Erythroblast (primary cell): ENCODE measurements around the gene NOB1.

Experiments used
- DNase-seq, 2 experiments: peaks; one replicate each; lab custom pipeline; 2025; lab: John Stamatoyannopoulos, UW
- GATA1 ChIP-seq: IDR thresholded peaks from 2 replicates; pipeline ENCODE4 v1.6.1; 2011; ENCODE audit warnings: low read depth, mild to moderate bottlenecking, control low read depth, low read length, moderate library complexity
- POLR2A ChIP-seq: IDR thresholded peaks from 2 replicates; pipeline ENCODE4 v1.6.1; 2011; ENCODE audit warnings: mild to moderate bottlenecking, low read length

The NOB1 gene

DNA sequence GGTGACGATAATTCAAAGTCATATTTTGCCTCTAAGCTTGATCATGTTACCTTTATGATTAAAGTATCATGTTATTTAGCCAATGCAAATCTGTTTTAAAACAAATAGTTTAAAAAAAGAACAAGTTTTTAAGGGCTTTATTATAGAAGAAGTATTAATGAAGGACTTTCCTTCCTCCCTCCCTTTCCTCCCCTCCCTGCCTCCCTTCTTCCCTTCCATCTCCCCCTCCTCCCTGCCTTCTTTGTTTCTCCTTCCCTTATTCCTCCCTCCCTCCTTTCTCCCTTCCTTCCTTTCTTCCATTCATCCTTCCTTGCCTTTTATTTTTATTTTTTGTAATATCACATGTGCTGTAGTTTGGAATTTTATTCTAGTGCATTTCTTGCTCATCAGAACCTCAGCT is 54.8 kb downstream of the NOB1 start:
- DNase-seq: no peak
- TF ChIP-seq POLR2A (no peak), GATA1 (no peak)

GRCh38 chr16:69698404-69698803 is 56.3 kb downstream of the NOB1 start:
- DNase-seq: no peak
- TF ChIP-seq POLR2A (no peak), GATA1 (no peak)

DNA sequence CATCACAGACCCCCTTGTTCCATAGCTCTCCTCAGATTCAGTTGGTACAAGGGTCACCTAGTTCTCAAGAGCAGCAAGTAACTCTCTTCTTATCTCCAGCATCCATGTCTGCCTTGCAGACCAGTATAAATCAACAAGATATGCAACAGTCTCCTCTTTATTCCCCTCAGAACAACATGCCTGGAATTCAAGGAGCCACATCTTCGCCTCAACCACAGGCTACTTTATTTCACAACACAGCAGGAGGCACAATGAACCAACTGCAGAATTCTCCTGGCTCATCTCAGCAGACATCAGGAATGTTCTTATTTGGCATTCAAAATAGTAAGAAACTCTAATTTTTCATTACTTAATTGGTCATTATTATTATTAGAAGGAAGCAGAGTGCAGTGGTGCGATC is 60.8 kb downstream of the NOB1 start:
- TF ChIP-seq POLR2A: no peak
- no peak for TF ChIP-seq GATA1
- no peak for DNase-seq

DNA sequence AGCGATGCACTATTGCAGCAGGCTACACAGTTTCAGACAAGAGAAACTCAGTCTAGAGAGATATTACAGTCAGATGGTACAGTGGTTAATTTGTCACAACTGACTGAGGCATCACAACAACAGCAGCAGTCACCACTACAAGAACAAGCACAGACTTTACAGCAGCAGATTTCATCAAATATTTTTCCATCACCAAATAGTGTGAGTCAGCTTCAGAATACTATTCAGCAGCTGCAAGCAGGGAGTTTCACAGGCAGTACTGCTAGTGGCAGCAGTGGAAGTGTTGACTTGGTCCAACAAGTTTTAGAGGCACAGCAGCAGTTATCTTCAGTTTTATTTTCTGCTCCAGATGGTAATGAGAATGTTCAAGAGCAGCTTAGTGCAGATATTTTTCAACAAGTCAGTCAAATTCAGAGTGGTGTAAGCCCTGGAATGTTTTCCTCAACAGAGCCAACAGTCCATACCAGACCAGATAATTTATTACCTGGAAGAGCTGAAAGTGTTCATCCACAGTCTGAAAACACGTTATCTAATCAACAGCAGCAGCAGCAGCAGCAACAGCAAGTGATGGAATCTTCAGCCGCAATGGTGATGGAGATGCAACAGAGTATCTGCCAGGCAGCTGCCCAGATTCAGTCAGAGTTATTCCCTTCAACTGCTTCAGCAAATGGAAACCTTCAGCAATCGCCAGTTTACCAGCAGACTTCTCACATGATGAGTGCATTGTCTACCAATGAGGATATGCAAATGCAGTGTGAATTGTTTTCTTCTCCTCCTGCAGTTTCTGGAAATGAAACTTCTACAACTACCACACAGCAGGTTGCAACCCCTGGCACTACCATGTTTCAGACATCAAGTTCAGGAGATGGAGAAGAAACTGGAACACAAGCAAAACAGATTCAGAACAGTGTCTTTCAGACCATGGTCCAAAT is 62.5 kb downstream of the NOB1 start:
- DNase-seq: no peak
- TF ChIP-seq POLR2A: no peak
- no peak for TF ChIP-seq GATA1
